GM19324 (cell line): ENCODE data around the gene NBR1.
A peak's percentile ranks its signal among the peaks of the same experiment; 100 is the strongest.
"Not testable (repeated sequence)": the region's sequence is repeated elsewhere in the genome, so short reads cannot be mapped to it uniquely, and the experiment has no call there.

Experiments used
- ATAC-seq: cut with Tn5 transposase; IDR thresholded peaks from one replicate; pipeline ENCODE4 v1.9.1; 2021; ENCODE audit warnings: mild to moderate bottlenecking, moderate library complexity; ENCODE audit not compliant: unreplicated experiment, low FRiP score

The NBR1 gene

GRCh38 chr17:43170766-43171585, at the start of gene NBR1:
NBR1 (plus strand) TSS chr17:43171214; CDS start chr17:43175800, 4,586 bp downstream.
- peak; percentile 79 for ATAC-seq

- ATAC-seq: peak; percentile 97
These were observed 45.7 kb upstream of the NBR1 start, which contains the start of gene BRCA1 for GRCh38 chr17:43125133-43125966. BRCA1 (minus strand) TSS chr17:43125364; CDS start chr17:43124096, 1,268 bp downstream.

GRCh38 chr17:43125967-43126910, 44.8 kb upstream of the NBR1 start:
- no peak for ATAC-seq

GRCh38 chr17:43126911-43127290, 44.1 kb upstream of the NBR1 start:
- ATAC-seq: no peak

- not testable (repeated sequence) for ATAC-seq
These were observed 43.6 kb upstream of the NBR1 start for GRCh38 chr17:43127333-43127876.

GRCh38 chr17:43129671-43130010, 41.4 kb upstream of the NBR1 start:
- ATAC-seq: no peak

- no peak for ATAC-seq
These were observed 38.9 kb upstream of the NBR1 start for GRCh38 chr17:43132117-43132516.

GRCh38 chr17:43133439-43133838, 37.6 kb upstream of the NBR1 start:
- ATAC-seq: not testable (repeated sequence)

- ATAC-seq: no peak
These were observed 36.1 kb upstream of the NBR1 start for GRCh38 chr17:43134774-43135453.

GRCh38 chr17:43135454-43135819, 35.6 kb upstream of the NBR1 start:
- ATAC-seq: no peak

GRCh38 chr17:43136574-43136973, 34.4 kb upstream of the NBR1 start:
- not testable (repeated sequence) for ATAC-seq

GRCh38 chr17:43138531-43138930, 32.5 kb upstream of the NBR1 start:
- not testable (repeated sequence) for ATAC-seq

- ATAC-seq: no peak
These were observed 30.4 kb upstream of the NBR1 start for GRCh38 chr17:43140396-43141332.

- ATAC-seq: no peak
These were observed 28.9 kb upstream of the NBR1 start for GRCh38 chr17:43142153-43142552.

- ATAC-seq: no peak
These were observed 27.8 kb upstream of the NBR1 start for GRCh38 chr17:43143201-43143600.

- ATAC-seq: no peak
These were observed 24.4 kb upstream of the NBR1 start for GRCh38 chr17:43146649-43147048.

- ATAC-seq: no peak
These were observed 19.0 kb upstream of the NBR1 start for GRCh38 chr17:43151880-43152456.

GRCh38 chr17:43153197-43153835, 17.7 kb upstream of the NBR1 start:
- ATAC-seq: not testable (repeated sequence)
